Transverse colon (tissue), 4 donors: Measurements from ENCODE around the gene CCDC38. TPM values are rescaled to one million over a fixed set of nuclear protein-coding genes. Genes with fewer than 3 reads are reported as not detected.
"Not testable (repeated sequence)": the region's sequence is repeated elsewhere in the genome, so short reads cannot be mapped to it uniquely, and the experiment has no call there.

Experiments
- DNase-seq: peaks from one replicate; pipeline ENCODE4 v3.0.0-alpha.2; 2019
- H3K27ac ChIP-seq, 4 donors: fragments of 200-600 bp; sonication (generic); 2 replicates each; pipeline ENCODE4 v1.5.1; 2016 to 2018; ENCODE audit warnings: inconsistent platforms in 4 of 4
- H3K27me3 ChIP-seq: fragments of 200-600 bp; sonication (generic); 2 replicates; pipeline ENCODE4 v1.5.1; 2017; ENCODE audit warnings: inconsistent platforms
- H3K36me3 ChIP-seq, 4 donors: fragments of 200-600 bp; sonication (generic); 2 replicates each; pipeline ENCODE4 v1.5.1; 2017 to 2019; ENCODE audit warnings: inconsistent platforms in 4 of 4
- H3K4me1 ChIP-seq, 4 donors: fragments of 200-600 bp; sonication (generic); 2 replicates each; pipeline ENCODE4 v1.5.1; 2017 to 2020; ENCODE audit warnings: inconsistent platforms in 4 of 4
- H3K4me3 ChIP-seq, 4 donors: fragments of 200-600 bp; sonication (generic); 1 replicate in 1 of 4; 2 replicates in 3 of 4; pipeline versions ENCODE4 v1.5.1 to v1.6.1; 2017 to 2019; ENCODE audit warnings: inconsistent platforms in 4 of 4
- H3K9me3 ChIP-seq, 2 donors: fragments of 200-600 bp; sonication (generic); 2 replicates each; pipeline ENCODE4 v1.5.1; 2017 to 2019; ENCODE audit warnings: inconsistent platforms in 2 of 2
- EP300 ChIP-seq: sonication (generic); formaldehyde crosslinking; IDR thresholded peaks from one replicate; pipeline ENCODE4 v1.6.1; 2017; ENCODE audit warnings: antibody characterized with exemption, low read depth
- POLR2A ChIP-seq: fragments of 450-650 bp; IDR thresholded peaks from one replicate; pipeline ENCODE4 v1.6.1; 2016; ENCODE audit warnings: antibody characterized with exemption, mild to moderate bottlenecking, moderate library complexity
- POLR2AphosphoS5 ChIP-seq, 3 donors: sonication (generic); formaldehyde crosslinking; IDR thresholded peaks; one replicate each; pipeline ENCODE4 v1.6.1; 2016; ENCODE audit warnings: antibody characterized with exemption in 3 of 3
- WGBS, 2 donors: methylation state at CpG; one replicate each; pipeline ENCODE4 v1.1.5; 2018; ENCODE audit warnings: low coverage in 1 of 2; 5-methylcytosine and 5-hydroxymethylcytosine counted together
- in situ Hi-C, 4 donors: fragments of 200-750 bp; cut with MboI; loops; one replicate each; pipeline versions ENCODE4 v1.15.0 to v1.15.1; 2017; ENCODE audit warnings: low sequenced_read_pairs in 3 of 4, low pct_ligation_motif_present in 1 of 4, low pct_unique_long_range_greater_than_20kb in 1 of 4
- intact Hi-C: fragments of 100-400 bp; cut with DNase I; formaldehyde crosslinking; loops from one replicate; pipeline ENCODE4 v1.15.1; 2023; ENCODE audit warnings: low total_unique reads
- total RNA-seq, 4 donors: library from RNA; depleted of rRNA; stranded (reverse); fragments of >200 nt; gene quantifications; one replicate each; pipeline ENCODE4 v1.1.0, GENCODE V29; 2016
- TF ChIP-seq, protein P1 (sequence below), 5 experiments: fragments of 200-600 bp in 3 of 5; fragments of 450-650 bp in 2 of 5; sonication (generic) in 3 of 5; IDR thresholded peaks; 1 replicate in 2 of 5; 2 replicates in 3 of 5; pipeline ENCODE4 v1.5.1; 2016 to 2017; ENCODE audit warnings: antibody characterized with exemption in 5 of 5, inconsistent platforms in 3 of 5, mild to moderate bottlenecking in 2 of 5, moderate library complexity in 1 of 5

The CCDC38 gene
- total RNA-seq, 4 donors from 2014 or later = not detected

DNA sequence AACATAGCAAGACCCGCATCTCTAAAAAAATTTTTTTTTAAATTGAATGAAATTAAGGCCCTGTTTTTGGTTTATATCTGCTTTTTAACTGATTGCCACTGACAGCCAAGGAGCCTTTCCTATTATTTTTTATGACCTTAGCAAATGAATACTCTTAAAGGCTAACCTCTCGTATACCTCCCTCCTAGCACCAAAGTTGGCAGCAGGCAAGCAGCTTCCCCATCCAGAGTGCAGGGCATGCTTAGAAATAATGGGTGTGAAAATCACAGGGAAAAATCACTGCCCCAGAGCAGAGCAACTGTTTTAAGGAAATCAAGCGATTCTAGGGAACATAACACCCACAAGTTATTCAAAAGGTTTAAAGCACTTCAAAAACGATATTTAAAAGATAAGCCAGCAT is 33.1 kb upstream of the CCDC38 start:
- TF ChIP-seq POLR2AphosphoS5 (IDR thresholded peaks at IDR 0.05) (no peak), POLR2A (no peak), EP300 (no peak)
- TF ChIP-seq, protein P1, sequence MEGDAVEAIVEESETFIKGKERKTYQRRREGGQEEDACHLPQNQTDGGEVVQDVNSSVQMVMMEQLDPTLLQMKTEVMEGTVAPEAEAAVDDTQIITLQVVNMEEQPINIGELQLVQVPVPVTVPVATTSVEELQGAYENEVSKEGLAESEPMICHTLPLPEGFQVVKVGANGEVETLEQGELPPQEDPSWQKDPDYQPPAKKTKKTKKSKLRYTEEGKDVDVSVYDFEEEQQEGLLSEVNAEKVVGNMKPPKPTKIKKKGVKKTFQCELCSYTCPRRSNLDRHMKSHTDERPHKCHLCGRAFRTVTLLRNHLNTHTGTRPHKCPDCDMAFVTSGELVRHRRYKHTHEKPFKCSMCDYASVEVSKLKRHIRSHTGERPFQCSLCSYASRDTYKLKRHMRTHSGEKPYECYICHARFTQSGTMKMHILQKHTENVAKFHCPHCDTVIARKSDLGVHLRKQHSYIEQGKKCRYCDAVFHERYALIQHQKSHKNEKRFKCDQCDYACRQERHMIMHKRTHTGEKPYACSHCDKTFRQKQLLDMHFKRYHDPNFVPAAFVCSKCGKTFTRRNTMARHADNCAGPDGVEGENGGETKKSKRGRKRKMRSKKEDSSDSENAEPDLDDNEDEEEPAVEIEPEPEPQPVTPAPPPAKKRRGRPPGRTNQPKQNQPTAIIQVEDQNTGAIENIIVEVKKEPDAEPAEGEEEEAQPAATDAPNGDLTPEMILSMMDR (IDR thresholded peaks at IDR 0.05) = no peak
- DNase-seq = no peak
- no peaks in the 10 kb centered on the region for H3K27me3 ChIP-seq
- in situ Hi-C loops = loop anchor here in 1 of 4 donors (25.0 kb wide), 1 partner anchor 388 kb away; no protein-coding TSS in a partner anchor
- intact Hi-C loops = no loop called here
- no peaks in the 10 kb centered on the region for H3K4me1 ChIP-seq
- no peak overlapping the region for H3K27ac ChIP-seq
- 87 to 90% methylated on average over 3 to 4 of the region's 4 CpGs for WGBS, 2 donors
- H3K4me3 ChIP-seq = no peak overlapping the region
- H3K36me3 ChIP-seq = no peaks in the 10 kb centered on the region
- H3K9me3 ChIP-seq = no peaks in the 10 kb centered on the region

DNA sequence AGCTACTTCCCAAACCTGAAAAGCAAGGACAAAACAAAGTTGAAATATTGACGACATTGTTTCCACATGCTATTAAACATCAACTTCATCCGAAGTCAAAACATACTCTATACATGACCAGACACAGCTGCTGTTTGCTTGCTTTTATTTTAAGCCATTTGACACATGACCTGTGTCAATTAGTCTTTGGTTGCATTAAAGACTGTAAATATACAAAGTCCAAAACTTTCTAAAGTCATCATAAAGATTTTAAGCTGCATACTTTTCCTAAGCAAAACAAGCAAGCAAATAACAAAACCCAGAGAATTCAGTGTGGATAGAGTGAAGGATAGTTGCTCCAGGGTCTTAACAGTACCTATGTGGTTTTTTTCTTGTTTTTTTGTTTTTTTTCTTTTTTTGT is 31.9 kb upstream of the CCDC38 start:
- no peaks in the 10 kb centered on the region for H3K9me3 ChIP-seq
- H3K36me3 ChIP-seq = no peaks in the 10 kb centered on the region
- WGBS, 2 donors = 38 to 50% methylated on average over 2 of the region's 2 CpGs
- in situ Hi-C loops (no loop called here), intact Hi-C loops (no loop called here)
- H3K4me1 ChIP-seq = no peaks in the 10 kb centered on the region
- no peak overlapping the region for H3K4me3 ChIP-seq
- DNase-seq = no peak
- TF ChIP-seq, protein P1 (IDR thresholded peaks at IDR 0.05) = no peak
- TF ChIP-seq POLR2AphosphoS5 (IDR thresholded peaks at IDR 0.05) (no peak), POLR2A (no peak), EP300 (no peak)
- H3K27ac ChIP-seq = no peak overlapping the region
- H3K27me3 ChIP-seq = no peaks in the 10 kb centered on the region

DNA sequence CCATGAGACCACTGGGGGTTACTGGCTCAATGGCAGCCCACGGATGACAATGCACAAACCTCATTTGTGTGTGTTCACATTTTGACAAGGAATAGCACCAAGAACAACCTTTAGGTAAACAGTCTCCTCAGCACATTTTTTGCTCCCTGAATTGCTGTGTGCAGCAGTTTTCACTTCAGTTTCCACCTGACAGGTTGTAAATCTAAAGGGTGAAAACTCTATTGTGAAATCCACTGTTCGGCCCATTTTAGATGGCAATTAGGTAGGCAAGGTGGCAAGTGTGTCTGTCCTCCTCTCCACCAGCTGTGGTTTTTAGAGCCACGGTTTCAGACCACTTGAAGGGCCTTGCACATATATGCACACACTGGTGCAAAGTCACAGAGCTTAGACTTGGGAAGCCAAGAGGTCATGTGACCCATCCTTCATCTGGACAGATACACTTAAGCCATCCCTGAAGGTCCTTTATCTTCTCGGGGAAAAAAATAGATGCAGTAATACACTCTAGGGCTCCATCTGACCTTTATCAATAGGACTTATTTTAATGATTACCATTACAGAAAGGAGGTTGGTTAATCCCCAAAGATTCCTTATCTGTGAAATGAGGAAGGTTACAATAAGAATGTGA is 30.5 kb upstream of the CCDC38 start:
- in situ Hi-C loops (no loop called here), intact Hi-C loops (no loop called here)
- no peak overlapping the region for H3K27ac ChIP-seq

DNA sequence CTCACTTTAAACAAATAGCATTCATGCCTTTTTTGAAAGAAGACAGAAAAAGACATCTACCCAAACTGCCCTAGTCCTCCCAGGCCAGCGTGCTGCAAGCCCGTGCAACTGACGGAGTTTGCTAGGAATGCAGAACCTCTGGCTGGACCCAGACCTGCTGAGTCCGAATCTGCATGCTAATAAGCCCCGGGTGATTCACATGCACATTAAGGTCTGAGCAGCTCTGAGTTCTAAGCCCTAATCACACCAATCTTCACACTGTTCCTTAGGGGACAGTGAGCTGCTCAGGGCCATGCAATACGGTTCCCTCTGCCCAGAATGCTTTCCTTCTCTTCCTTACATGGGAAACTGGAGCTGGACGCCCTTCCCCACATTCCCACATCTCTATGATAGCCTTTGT is 28.5 kb upstream of the CCDC38 start:
- DNase-seq = no peak
- 73 to 92% methylated on average over 2 to 7 of the region's 7 CpGs for WGBS, 2 donors
- Histone ChIP-seq H3K27me3 (no peaks in the 10 kb centered on the region), H3K4me1 (no peaks in the 10 kb centered on the region), H3K9me3 (no peaks in the 10 kb centered on the region), H3K4me3 (no peak overlapping the region), H3K27ac (no peak overlapping the region), H3K36me3 (no peaks in the 10 kb centered on the region)
- in situ Hi-C loops = no loop called here
- TF ChIP-seq POLR2AphosphoS5 (IDR thresholded peaks at IDR 0.05) (no peak), POLR2A (no peak), EP300 (no peak)
- TF ChIP-seq, protein P1 (IDR thresholded peaks at IDR 0.05) = no peak
- intact Hi-C loops = no loop called here

More for the DNA sequence above, 30.5 kb upstream of the CCDC38 start:
- Histone ChIP-seq H3K36me3 (no peaks in the 10 kb centered on the region), H3K9me3 (no peaks in the 10 kb centered on the region), H3K27me3 (no peaks in the 10 kb centered on the region), H3K4me1 (no peaks in the 10 kb centered on the region), H3K4me3 (no peak overlapping the region)
- 81 to 92% methylated on average over 2 to 4 of the region's 4 CpGs for WGBS, 2 donors
- DNase-seq = no peak
- TF ChIP-seq, protein P1 (IDR thresholded peaks at IDR 0.05) = no peak
- TF ChIP-seq EP300 = no peak

DNA sequence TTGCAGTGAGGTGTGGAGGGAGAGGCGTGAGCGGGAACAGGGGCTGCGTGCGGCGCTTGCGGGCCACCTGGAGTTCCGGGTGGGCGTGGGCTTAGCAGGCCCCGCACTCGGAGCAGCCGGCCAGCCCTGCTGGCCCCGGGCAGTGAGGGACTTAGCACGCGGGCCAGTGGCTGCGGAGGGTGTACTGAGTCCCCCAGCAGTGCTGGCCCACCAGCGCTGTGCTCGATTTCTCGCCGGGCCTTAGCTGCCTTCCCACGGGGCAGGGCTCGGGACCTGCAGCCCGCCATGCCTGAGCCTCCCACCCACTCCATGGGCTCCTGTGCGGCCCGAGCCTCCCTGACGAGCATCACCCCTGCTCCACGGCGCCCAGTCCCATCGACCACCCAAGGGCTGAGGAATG is 26.7 kb upstream of the CCDC38 start:
- H3K4me3 ChIP-seq, DNase-seq, H3K27ac ChIP-seq, H3K36me3 ChIP-seq, in situ Hi-C loops, intact Hi-C loops, H3K9me3 ChIP-seq, H3K27me3 ChIP-seq, H3K4me1 ChIP-seq: not testable (repeated sequence)
- 93% methylated on average over 19 of the region's 28 CpGs; no CpG with 5 or more reads in 1 of the 2 donors for WGBS, 2 donors
